Erythroblast (primary cell): ENCODE results near the gene ETS1.

Experiments
- GATA1 ChIP-seq: IDR thresholded peaks from 2 replicates; pipeline ENCODE4 v1.6.1; 2011; ENCODE audit warnings: low read depth, mild to moderate bottlenecking, control low read depth, low read length, moderate library complexity
- POLR2A ChIP-seq: IDR thresholded peaks from 2 replicates; pipeline ENCODE4 v1.6.1; 2011; ENCODE audit warnings: mild to moderate bottlenecking, low read length

GRCh38 chr11:128492903-128493569, 94.3 kb downstream of the ETS1 start:
- TF ChIP-seq POLR2A (no peak), GATA1 (no peak)
